HG03442 (cell line): ENCODE data around the gene RAPGEF4.

Source experiments
- ATAC-seq: cut with Tn5 transposase; IDR thresholded peaks from one replicate; pipeline ENCODE4 v1.9.1; 2021; ENCODE audit warnings: mild to moderate bottlenecking, moderate library complexity; ENCODE audit not compliant: unreplicated experiment

Gene RAPGEF4

GRCh38 chr2:173053043-173053699 is 317.5 kb downstream of the RAPGEF4 start:
- no peak for ATAC-seq

- no peak for ATAC-seq
These were observed 318.8 kb downstream of the RAPGEF4 start for GRCh38 chr2:173054466-173054865.

GRCh38 chr2:173056705-173057364 is 321.2 kb downstream of the RAPGEF4 start:
- ATAC-seq: no peak

GRCh38 chr2:173058097-173058496 is 322.5 kb downstream of the RAPGEF4 start:
- ATAC-seq: no peak

- no peak for ATAC-seq
These were observed 323.0 kb downstream of the RAPGEF4 start for GRCh38 chr2:173058673-173059072.

- no peak for ATAC-seq
These were observed 323.6 kb downstream of the RAPGEF4 start for GRCh38 chr2:173059292-173059691.

GRCh38 chr2:173059971-173060461 is 324.4 kb downstream of the RAPGEF4 start:
- ATAC-seq: no peak

GRCh38 chr2:173062801-173063200 is 327.2 kb downstream of the RAPGEF4 start:
- ATAC-seq: no peak

GRCh38 chr2:173064151-173064805 is 328.6 kb downstream of the RAPGEF4 start:
- ATAC-seq: no peak

GRCh38 chr2:173066887-173067676 is 331.4 kb downstream of the RAPGEF4 start:
- no peak for ATAC-seq

GRCh38 chr2:173075056-173075780 is 339.6 kb downstream of the RAPGEF4 start:
- no peak for ATAC-seq

- peak; percentile 60 for ATAC-seq
These were observed 340.3 kb downstream of the RAPGEF4 start, which contains the start of gene MAP3K20 for GRCh38 chr2:173075781-173076580. TSS of gene MAP3K20 (plus strand) at chr2:173075846. CDS start at chr2:173091032, 15,186 bp downstream.

- ATAC-seq: peak; percentile 26
These were observed 341.1 kb downstream of the RAPGEF4 start for GRCh38 chr2:173076581-173077345.

GRCh38 chr2:173077506-173078177 is 342.0 kb downstream of the RAPGEF4 start:
- no peak for ATAC-seq

- ATAC-seq: no peak
These were observed 343.5 kb downstream of the RAPGEF4 start for GRCh38 chr2:173079141-173079540.

GRCh38 chr2:173079973-173080860 is 344.6 kb downstream of the RAPGEF4 start:
- no peak for ATAC-seq

- ATAC-seq: no peak
These were observed 351.0 kb downstream of the RAPGEF4 start for GRCh38 chr2:173086518-173087213.
